ENCODE results near the gene GGA2.

Gene GGA2

GRCh38 chr16:23434380-23434779 is 75.9 kb downstream of the GGA2 start:
- peak; percentile 78 for DNase-seq (ENCODE audit: low read depth, low spot score)
- H3K4me3 ChIP-seq (ENCODE audit: low read length) = no peak overlapping the region

GRCh38 chr16:23433261-23433920 is 76.9 kb downstream of the GGA2 start:
- no peak for DNase-seq (ENCODE audit: low read depth, low spot score)
- no peak overlapping the region for H3K4me3 ChIP-seq (ENCODE audit: low read length)

GRCh38 chr16:23432176-23433128 is 77.8 kb downstream of the GGA2 start:
- no peak for DNase-seq (ENCODE audit: low read depth, low spot score)
- H3K4me3 ChIP-seq (ENCODE audit: low read length) = no peak overlapping the region

GRCh38 chr16:23428351-23428750 is 81.9 kb downstream of the GGA2 start:
- no peak for DNase-seq (ENCODE audit: low read depth, low spot score)
- H3K4me3 ChIP-seq (ENCODE audit: low read length) = no peak overlapping the region

GRCh38 chr16:23424292-23424958 is 85.9 kb downstream of the GGA2 start:
- DNase-seq (ENCODE audit: low read depth, low spot score) = peak; percentile 10

DNA sequence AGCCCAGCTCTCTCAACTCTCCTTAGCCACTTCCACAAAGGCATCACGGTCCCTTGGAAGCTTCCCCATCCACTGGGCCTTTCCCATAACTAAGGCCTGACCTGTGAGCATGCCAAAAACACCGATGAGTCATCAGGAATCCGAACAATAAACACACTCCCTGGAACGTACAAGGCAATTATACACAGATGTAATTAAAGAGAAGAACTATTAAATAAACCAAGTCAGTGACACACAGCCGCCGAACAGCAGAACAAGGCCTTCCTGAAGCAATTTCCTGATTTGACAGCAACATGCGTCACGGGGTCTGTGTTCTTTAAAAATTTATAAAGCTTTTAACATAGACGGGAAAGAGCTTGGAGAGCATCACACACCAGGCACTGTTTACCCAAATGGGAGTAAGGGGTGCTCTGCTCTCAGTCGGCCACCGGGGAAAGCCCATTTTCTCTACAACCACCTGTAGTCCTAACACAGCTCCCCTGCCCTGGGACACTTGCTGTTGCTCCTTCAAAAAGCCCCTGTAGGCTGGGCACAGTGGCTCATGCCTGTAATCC is 86.7 kb downstream of the GGA2 start:
- DNase-seq (ENCODE audit: low read depth, low spot score) = no peak
- H3K4me3 ChIP-seq (ENCODE audit: low read length) = no peak overlapping the region

More at GRCh38 chr16:23424292-23424958, 85.9 kb downstream of the GGA2 start:
- H3K4me3 ChIP-seq (ENCODE audit: low read length) = no peak overlapping the region

DNA sequence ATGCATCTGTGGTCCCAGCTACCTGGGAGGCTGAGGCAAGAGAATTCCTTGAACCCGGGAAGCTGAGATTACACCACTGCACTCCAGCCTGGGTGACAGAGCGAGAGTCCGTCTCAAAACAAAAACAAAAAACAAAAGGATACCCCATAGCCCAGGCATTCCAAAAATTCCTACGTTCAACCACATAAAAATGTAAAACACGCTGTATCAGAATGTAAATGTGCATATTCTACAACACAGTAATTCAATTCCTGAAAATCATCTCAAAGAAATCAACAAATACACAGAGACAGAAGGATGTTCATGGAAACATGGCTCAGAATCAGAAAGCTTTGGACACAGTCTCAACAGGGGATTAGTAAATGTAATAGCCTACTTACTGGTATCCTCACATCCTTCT is 90.3 kb downstream of the GGA2 start:
- no peak for DNase-seq (ENCODE audit: low read depth, low spot score)
- H3K4me3 ChIP-seq (ENCODE audit: low read length) = no peak overlapping the region

DNA sequence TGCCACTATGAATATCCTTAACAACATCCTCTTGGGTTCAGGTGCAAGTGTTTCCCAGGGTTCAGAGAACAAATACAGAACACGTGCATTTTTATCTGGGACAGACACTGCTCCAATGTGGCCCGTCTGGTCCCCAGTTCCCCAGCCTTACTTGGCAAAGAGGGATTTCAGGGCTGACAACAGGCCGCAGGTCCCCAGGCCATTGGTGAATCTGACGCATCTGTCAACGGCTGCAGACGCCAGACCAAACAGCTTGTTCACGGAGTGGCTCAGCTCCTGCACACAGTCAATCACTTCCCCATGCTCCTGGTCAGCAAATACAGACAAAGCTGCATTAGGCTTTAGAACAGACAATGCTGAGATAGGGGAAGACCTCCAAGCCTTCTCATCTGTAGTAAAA is 93.5 kb downstream of the GGA2 start:
- no peak for DNase-seq (ENCODE audit: low read depth, low spot score)
- H3K4me3 ChIP-seq (ENCODE audit: low read length) = no peak overlapping the region

GRCh38 chr16:23414731-23415130 is 95.6 kb downstream of the GGA2 start:
- DNase-seq (ENCODE audit: low read depth, low spot score) = no peak
- H3K4me3 ChIP-seq (ENCODE audit: low read length) = no peak overlapping the region
